Measurements from ENCODE around the gene WAC.
"Not testable (repeated sequence)": the region's sequence is repeated elsewhere in the genome, so short reads cannot be mapped to it uniquely, and the experiment has no call there.

Gene WAC

DNA sequence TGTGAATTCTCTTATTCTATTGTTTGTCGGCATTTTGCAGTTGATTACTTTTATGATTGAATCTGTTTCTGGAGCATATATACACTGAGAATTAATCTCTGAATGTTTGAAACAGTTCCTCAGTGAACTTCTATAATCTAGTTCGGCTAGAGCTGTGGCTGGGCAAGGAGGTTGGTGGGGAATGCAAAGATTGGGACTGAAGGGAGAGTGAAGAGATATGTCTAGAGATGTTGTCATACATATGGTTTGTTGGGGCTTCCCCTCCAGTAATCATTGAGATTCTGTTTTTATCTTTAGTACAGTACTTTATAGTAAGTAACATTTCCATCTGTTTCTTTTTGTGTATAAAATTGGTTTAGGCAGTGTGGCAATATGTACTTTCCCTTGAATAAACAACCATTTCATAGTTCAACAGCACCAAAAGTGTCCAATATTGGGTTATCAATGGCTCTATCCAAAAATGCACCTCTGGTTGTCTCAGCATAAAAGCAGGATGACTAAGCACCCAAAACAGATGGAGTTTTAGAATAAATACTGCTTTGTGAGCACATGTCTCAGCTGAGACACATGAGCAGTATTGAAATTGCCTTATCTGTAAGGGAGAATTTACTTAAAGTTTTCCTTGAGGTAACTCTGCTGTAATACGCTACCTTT, 36.7 kb downstream of the WAC start:
- DNase-seq: no peak

DNA sequence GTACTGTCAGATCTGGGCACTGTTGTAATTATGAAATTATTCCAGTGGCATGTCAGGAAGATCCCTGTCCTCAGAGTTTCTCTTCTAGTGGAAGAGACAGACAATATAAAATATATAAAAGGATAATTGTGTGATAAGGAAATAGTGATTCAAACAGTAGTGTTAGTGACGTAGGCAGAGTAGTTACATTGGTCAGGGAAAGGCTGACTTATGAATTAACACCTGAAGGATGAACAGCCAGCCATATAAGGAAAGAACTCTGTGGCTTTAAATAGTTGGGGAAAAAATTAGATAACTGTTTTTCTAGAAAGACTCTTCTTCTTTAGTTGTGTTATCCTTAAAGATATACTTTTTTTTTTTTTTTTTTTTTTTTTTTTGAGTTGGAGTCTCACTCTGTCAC, 37.7 kb downstream of the WAC start:
- DNase-seq: no peak

DNA sequence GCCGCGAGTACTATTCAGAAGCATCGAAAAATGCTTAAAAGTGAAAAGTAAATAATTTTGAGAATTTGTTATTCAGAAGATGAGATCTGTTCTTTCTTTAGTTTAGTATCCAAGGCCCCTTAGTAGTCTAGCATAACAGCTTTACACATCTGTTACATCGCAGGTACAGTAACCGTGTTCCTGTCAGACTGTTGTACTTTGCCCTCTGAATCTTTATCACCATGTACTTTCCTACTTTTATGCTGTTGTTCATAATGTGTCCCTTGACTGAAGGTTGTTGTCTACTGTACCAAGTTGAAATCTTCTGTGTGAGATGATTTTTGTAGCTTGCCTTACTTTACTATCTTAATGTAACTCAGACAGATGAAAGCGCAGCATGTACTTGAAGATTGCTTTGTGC, 38.3 kb downstream of the WAC start:
- no peak for DNase-seq

DNA sequence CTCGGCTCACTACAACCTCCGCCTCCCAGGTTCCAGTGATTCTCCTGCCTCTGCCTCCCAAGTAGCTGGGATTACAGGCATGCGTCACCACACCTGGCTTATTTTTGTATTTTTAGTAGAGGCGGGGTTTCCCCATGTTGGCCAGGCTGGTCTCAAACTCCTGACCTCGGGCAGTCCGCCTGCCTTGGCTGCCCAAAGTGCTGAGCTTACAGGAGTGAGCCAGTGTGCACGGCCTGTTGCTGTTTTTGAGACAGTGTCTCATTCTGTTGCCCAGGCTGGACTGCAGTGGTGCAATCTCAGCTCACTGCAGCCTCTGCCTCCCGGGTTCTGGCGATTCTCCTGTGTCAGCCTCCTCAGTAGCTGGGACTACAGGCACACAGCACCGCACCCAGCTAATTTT, 41.3 kb downstream of the WAC start:
- DNase-seq: not testable (repeated sequence)

DNA sequence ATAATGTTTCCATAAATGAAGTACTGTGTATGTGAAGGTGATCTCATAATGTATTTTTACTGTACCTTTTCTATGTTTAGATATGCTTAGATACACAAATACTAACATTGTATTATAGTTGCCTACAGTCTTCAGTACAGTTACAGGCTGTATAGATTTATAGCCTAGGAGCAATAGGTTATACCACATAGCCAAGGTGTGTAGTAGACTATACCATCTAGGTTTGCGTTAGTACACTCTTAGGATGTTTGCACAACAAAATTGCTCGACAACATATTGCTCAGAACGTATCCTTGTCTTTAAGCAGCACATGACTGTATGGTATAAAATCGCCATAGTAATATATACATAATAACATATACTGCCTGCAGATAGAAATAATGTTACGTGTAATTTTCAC, 42.9 kb downstream of the WAC start:
- DNase-seq: no peak

DNA sequence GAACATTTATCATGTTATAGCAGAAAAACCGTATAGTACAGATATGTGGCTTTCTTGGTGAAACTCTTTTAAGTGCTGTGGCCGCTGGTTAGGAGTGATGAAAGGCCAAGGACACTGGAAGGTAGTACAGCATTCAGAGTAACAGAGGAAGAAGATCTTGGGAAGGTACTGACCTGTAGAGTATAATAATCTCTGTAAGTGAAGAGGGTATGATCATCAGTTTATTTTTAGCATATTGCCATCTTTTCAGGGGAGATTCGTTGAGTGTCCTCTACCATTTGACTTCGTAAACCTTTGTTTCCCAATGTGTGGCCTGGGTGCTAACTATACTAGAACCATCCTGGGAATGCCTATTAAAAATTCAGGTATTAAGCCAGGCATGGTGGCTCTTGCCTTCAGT, 44.6 kb downstream of the WAC start:
- no peak for DNase-seq

DNA sequence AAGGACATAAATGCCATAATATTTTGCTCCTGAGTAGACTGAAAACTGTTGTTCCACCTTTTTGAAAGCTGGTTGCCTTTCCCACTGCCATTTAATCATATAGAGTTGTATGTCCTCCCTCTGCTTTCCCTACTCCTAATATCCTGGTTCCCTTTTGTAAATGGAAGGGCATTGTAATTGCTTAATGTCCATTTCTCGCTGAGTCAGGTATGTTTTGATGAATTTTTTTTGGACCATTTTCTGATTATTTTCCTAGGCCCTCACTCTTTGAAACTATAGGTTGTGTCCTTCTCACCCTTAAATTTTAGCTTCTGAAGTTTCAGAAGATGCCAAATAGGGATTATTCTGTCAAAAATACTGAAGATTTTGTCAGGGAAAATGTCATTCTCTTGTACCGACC, 45.5 kb downstream of the WAC start:
- DNase-seq: no peak

DNA sequence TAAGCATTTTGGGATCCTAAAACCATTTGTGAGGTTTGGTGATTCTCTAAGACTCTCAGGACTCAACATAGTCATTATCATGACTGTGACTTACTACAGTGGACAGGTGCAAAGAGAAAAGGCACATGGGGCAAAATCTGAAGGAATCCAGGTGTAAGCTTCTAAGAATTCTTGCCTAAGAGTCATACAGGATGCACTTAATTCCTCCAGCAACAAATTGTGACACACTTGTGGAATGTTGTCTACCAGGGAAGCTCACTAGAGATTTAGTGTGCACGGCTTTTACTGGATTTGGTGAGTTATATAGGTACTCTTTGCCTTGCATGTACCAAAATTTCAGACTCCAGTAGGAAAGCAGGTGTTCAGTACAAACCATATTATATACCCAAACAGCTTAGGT, 47.9 kb downstream of the WAC start:
- DNase-seq: no peak

DNA sequence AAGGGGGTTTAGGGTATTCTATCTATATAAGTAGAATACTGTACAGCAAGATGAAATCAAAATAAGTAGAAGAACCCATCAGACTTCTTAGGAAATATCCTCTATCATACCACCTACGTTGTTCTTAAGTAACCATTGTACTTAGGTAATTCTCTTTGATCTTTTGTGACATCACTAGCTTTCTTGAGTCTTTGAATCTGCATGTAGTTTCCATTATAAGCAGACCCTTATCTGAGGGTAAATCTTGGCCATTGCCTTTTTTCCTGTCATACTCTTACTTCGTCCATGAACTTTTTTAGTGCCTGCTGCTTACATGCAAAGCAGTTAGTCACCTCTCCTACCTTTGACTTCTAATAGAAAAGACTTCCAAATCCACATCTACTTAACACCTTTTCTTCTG, 49.0 kb downstream of the WAC start:
- DNase-seq: no peak

DNA sequence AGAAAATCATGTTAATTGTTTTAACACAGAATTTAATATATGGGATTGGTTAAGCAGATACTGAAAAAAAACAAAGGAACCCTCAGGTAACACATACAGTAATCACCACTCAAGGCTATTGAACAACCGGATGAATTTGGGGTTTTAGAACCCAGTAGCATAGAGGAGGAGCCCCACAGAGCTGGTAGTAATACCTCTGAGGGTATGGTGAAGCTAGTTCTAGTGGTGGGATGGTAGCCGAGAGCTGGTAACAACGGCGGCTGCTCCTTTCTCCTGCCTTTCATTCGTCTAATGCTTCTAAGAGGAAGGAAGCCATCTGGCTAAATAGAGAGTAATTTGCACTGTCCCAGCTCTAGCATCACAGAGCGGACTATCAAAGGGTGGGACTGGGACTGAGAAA, 52.2 kb downstream of the WAC start:
- no peak for DNase-seq

DNA sequence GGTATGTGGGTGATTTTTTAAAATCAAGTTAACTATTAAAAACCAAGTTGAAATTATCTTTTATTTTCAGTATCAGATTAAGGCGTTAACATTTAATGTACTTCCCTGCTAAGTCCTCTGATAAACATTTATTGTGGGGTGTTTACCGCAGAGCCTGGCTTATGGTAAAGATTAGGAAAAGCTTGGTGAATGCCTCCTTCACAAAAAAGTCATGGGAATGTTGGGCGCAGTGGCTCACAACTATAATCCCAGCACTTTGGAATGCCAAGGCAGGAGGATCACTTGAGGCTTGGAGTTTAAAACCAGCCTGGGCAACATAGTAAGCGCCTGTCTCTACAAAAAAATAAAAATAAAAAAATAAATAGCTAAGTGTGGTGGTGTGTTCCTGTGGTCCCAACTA, 53.3 kb downstream of the WAC start:
- DNase-seq: no peak

DNA sequence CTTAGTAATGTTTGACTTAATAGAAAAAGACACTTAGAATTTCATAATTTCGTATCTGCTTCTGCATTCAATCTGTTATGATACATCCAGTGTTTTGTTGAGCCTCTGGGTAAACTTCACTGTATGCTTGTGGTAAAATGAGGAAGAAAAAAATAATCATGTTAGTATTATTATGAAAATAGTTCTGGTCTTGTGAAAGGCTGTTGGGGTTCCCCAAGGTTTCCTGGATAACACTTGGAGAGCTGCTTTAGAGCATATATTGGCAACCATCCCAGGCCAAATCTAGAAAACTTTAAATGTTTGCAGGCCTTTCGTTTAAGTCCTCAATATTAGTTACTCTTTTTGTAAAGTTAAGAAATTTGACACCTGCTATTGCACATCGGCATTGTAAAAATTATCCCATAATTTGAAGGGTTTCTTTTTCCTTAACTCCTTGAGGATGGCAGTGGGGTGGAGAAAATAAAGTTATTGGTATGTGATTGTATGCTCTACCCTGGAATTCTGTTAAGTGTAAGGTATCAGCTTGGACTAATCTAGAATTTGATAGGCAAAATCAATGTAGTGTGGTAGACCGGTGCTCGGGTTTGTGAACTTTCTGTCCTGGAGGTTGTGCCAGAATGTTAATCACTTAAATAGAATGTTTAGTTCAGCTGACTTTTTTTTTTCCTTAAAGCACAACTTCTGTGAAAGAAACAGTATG, 54.5 kb downstream of the WAC start:
- DNase-seq: no peak

DNA sequence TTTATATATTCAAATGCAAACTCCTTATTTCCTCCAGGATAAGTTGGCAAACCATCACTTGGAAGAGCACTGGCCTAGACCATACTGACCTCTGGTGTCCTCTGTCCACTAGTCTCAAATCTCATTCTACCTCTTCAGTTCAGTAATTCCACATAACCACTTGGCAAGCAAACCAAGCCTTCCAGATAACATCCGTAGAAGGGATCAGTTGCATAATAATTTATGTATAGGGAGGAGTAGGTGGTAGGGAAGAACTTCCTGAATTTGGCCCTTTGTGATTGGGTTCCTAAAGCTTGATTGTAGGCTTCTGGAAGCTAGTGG, 55.0 kb downstream of the WAC start:
- DNase-seq: no peak

DNA sequence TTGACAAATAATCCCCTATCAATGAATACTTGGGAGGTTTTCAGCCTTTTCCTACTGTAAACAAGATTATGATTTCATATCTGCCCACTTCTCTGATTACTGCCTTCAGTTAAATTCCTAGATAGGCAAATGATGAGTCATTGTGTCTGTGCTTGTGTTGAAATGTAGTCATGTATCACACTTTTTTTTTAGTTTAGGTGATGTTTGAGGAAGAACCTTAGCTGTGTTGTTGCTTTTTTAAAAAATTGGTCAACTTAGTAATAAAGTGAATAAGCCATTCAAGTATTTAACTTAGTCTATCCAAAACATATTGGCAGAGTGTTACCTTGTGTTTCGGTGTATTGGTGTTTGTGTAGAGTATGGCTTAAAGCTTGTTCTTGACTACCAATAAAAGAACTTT, 60.0 kb downstream of the WAC start:
- DNase-seq: no peak

DNA sequence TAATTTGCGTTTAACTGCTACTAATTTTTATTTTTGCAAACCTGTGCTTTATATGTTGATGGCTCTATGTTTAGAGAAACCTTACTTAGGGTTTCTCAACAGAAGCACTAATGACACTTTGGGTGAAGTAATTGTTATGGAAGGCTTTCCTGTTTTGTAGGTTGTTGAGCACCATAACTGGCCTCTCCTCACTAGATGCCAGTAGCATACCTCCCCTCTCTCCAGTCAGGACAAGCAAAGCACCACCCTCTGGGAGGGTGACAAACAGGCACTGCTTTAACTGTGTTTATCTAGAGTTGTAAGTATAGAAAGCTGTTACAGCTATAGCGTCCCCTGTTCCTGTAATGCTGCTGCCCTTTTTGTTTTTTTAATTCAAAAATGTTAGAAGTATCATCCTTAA, 60.9 kb downstream of the WAC start:
- DNase-seq: no peak

DNA sequence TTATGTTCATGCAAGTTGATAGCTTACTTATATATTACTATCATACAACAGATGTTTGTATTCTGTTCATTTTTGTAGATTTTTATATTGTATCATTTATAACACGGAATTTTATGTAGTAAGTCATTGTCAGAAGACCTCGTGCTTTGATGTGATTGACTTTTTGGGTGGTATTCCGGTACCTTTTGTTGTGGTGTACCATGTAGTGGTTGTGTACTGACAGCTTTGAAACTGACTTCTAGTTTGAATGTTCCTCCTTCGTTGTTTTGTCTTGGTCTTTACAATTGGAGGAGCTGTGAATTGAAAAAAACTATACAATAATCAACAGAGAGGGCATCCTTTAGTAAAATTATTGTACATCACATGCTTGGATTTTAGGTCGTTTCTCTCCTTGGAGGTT, 61.5 kb downstream of the WAC start:
- no peak for DNase-seq

DNA sequence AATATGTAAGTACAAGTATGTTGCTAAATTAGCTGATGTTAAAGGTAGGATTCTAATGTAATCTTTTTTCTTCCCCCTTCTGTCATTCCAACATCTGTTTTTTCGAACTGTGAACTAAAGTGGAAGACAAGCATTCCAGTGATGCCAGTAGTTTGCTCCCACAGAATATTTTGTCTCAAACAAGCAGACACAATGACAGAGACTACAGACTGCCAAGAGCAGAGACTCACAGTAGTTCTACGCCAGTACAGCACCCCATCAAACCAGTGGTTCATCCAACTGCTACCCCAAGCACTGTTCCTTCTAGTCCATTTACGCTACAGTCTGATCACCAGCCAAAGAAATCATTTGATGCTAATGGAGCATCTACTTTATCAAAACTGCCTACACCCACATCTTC, 62.7 kb downstream of the WAC start:
- DNase-seq: no peak

DNA sequence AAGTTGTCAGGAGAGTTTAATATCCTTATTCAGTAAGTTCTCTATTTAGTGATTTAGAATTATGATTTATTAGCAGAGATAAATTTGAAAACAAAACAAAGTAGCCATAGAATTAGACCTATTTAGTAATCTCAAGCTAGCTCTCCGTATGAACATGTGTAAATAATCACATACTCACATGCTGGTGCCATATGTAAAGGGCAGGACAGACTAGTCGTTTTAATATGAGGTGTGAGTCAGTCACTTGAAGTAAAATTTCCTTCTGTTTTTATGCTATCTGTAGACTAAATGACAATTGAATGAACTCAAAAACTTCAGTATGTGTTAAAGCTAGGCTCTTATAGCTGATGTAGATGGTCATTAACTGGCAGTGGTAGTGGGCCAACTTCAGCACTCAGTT, 67.1 kb downstream of the WAC start:
- DNase-seq: no peak

DNA sequence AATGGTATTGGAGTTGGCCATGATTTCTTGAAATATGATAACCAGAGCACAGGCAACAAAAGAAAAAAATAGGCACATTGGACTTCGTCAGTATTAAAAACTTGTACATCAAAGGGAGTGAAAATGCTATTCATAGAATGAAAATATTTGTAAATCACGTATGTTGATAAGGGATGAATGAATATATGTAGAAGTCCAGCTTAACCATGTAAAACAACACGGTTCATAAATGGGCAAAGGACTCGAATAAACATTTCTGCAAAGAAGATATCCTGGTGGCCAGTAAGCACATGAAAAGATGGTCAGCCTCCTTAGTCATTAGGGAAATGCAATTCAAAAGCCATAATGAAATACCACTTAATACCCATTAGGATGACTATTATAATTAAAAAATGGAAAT, 68.1 kb downstream of the WAC start:
- DNase-seq: no peak

DNA sequence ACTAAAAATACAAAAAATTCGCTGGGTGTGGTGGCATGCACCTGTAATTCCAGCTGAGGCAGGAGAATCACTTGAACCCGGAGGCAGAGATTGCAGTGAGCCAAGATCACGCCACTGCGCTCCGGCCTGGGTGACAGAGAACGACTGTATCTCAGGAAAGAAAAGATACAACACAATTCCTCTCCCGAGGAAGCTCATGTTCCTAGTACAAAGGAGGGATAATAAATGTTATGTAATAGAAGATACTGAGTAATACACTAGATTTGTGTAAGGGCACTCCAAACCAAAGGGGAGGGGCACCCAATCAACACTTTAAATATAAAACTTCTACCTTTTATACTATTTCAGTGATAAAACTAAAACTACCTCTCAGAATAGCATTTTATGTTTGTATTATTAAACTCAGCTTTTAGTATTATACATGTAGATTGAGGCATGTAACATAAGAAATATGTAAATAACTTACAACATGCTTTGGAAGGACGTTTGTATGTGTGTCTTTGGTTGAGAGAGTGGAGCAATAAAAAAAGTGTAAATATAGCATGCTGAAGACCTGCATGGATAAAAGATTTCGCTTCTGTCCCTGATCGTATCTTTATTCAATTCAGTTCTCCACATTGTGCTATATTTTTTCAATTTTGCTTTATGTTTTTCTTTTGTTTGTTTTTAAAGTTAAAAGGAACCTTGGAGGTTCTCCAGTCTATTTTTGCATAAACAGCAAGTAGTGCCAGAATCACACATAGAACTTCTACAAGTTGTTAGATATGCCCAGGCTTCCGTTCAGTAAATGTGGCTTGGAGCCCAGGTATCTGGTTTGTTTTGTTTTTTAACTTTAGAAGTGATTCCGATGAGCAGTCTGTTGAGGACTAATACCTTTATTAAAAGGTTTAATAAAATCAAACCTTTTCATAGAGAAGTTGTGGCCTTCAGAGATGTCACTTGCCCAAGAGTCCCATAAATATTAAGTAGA, 71.9 kb downstream of the WAC start:
- no peak for DNase-seq

DNA sequence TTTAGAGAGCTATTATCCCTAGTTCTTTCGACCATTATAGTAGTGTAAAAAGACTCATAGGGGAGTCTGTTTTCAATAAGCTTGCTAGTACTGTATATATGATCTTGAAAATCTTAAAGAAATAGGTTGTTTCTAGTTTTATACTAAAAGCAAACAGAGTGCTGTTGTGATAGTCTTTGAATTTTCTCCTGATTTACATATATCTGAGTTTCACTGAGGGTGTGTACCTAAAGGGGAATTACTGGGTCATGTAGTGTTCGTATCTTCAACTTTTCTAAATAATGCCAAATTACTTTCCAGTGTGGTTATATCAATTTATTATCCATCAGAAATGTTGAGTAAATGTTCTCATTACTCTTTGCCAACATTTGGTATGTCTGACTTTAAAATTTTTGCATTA, 73.7 kb downstream of the WAC start:
- no peak for DNase-seq

DNA sequence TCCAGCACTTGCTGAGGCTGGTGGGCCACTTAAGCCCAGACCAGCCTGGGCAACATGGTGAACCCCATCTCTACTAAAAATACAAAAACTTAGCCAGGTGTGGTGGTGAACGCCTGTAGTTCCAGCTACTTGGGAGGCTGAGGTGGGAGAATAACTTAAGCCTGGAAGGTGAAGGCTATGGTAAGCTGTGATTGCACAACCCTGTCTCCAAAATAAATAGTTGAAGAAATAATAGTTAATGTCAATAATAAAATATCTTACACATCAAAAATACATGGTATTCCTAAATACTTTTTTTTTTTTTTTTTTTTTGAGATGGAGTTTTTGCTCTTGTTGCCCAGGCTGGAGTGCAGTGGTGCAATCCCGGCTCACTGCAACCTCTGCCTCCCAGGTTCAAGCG, 76.7 kb downstream of the WAC start:
- DNase-seq: not testable (repeated sequence)

DNA sequence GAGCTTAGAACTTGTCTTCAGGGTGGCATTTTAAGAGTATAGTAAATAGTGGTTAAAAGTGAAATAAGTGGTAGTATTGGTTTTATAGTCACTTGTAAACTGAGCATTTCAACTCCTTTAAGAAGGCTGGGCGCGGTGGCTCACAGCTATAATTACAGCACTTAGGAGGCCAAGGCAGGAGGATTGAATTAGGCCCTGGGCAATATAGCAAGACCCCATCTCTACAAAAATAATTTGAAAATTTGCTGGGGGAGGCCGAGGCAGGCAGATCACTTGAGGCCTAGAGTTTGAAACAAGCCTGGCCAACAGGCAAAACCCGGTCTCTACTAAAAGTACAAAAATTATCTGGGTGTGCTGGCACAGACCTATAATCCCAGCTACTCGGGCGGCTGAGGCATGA, 80.0 kb downstream of the WAC start:
- DNase-seq: no peak

DNA sequence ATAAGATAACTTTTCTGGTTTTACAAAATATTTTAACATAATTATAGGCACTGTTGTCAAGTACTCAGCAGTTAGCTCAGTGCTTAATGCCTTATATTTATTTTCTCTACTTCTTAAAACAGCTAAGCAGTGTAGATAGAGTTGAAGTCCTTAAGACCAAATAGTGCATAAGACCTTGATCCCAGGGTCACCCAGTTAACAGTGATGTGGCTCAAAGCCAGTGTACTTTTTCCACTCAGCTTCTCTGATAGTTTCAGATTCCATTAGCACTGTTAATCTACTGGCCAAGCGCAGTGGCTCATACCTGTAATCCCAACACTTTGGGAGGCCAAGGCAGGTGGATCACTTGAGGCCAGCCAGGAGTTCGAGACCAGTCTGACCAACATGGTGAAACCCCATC, 83.6 kb downstream of the WAC start:
- DNase-seq: no peak

Data from NCI-H1436 (cell line).